Thyroid gland (tissue), 4 donors: ENCODE results near the gene SLC25A19.

Source experiments
- POLR2A ChIP-seq, 2 donors: fragments of 450-650 bp; IDR thresholded peaks; one replicate each; pipeline ENCODE4 v1.6.1; 2017; ENCODE audit warnings: antibody characterized with exemption in 2 of 2, mild to moderate bottlenecking in 2 of 2, moderate library complexity in 1 of 2
- TF ChIP-seq, protein P1 (sequence below), 6 experiments: fragments of 200-600 bp in 3 of 6; fragments of 450-650 bp in 3 of 6; sonication (generic) in 3 of 6; IDR thresholded peaks; one replicate each; pipeline ENCODE4 v1.5.1; 2016 to 2019; ENCODE audit warnings: antibody characterized with exemption in 6 of 6, mild to moderate bottlenecking in 2 of 6, inconsistent platforms in 1 of 6, moderate library complexity in 1 of 6

DNA sequence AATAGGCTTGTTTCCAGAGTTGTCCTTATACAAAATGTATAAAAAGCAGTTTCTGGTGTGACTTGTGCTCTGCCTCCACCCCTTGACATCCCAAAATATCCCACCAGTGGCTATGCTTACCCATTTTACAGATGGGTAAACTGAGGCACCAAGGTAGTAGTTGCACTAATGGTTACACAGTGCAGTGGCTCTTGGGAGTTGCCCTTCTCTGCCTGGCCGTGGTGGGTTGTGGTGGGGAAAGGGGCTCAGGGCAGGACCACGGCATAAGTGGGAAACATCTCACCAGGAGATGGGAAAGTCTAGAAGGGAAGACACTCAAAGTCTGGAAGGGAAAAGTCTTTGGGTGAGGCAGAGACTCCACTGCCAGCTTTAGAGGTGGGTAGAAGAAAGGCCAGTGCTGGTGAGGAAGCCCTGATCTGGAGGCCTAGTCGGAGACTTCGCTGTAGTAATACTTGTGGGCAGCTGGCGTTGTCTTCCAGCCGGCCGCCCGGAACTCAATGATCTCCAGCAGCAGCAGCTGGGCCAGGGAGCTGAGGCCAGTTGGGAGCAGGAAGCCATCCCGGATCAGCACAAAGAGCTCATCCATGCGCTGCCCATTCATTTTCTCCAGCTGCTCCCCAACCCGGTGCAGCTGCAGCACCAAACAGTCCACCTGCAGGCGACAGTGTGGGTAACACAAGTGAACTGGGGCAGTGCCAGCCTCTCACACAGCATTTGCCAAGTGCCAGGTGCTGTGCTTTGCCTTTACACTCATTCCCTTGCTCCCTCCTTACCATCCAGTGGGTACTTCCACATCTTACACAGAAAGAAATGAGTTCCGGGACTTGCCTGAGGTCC lies 22.7 kb downstream of the SLC25A19 start:
- TF ChIP-seq, protein P1, sequence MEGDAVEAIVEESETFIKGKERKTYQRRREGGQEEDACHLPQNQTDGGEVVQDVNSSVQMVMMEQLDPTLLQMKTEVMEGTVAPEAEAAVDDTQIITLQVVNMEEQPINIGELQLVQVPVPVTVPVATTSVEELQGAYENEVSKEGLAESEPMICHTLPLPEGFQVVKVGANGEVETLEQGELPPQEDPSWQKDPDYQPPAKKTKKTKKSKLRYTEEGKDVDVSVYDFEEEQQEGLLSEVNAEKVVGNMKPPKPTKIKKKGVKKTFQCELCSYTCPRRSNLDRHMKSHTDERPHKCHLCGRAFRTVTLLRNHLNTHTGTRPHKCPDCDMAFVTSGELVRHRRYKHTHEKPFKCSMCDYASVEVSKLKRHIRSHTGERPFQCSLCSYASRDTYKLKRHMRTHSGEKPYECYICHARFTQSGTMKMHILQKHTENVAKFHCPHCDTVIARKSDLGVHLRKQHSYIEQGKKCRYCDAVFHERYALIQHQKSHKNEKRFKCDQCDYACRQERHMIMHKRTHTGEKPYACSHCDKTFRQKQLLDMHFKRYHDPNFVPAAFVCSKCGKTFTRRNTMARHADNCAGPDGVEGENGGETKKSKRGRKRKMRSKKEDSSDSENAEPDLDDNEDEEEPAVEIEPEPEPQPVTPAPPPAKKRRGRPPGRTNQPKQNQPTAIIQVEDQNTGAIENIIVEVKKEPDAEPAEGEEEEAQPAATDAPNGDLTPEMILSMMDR (IDR thresholded peaks at IDR 0.05) = no peak
- no peak for TF ChIP-seq POLR2A (IDR thresholded peaks at IDR 0.05)
